HG03108 (cell line): Measurements from ENCODE around the gene FXR2.

Experiments
- ATAC-seq: cut with Tn5 transposase; IDR thresholded peaks from one replicate; pipeline ENCODE4 v1.9.1; 2021; ENCODE audit warnings: moderate library complexity; ENCODE audit not compliant: unreplicated experiment

FXR2 gene

GRCh38 chr17:7573324-7574080, 41.2 kb downstream of the FXR2 start:
- no peak for ATAC-seq

- peak; percentile 93 for ATAC-seq
Measured at GRCh38 chr17:7572588-7573323, 41.9 kb downstream of the FXR2 start.

- no peak for ATAC-seq
Measured at GRCh38 chr17:7572338-7572587, 42.4 kb downstream of the FXR2 start.

- no peak for ATAC-seq
Measured at GRCh38 chr17:7570351-7570750, 44.3 kb downstream of the FXR2 start.

GRCh38 chr17:7569571-7569970, 45.1 kb downstream of the FXR2 start:
- no peak for ATAC-seq

GRCh38 chr17:7563115-7563869, 51.4 kb downstream of the FXR2 start:
- no peak for ATAC-seq

GRCh38 chr17:7562208-7562605, 52.5 kb downstream of the FXR2 start:
- ATAC-seq: no peak

GRCh38 chr17:7561589-7562207, 53.0 kb downstream of the FXR2 start, which contains the start of gene SENP3:
Gene SENP3 (plus strand): TSS chr17:7561919. CDS start chr17:7563077, 1,158 bp downstream.
- peak; percentile 39 for ATAC-seq

- peak; percentile 48 for ATAC-seq
Measured at GRCh38 chr17:7561028-7561575, 53.6 kb downstream of the FXR2 start.

GRCh38 chr17:7560172-7561027, 54.3 kb downstream of the FXR2 start:
- ATAC-seq: no peak

- ATAC-seq: no peak
Measured at GRCh38 chr17:7559320-7560171, 55.2 kb downstream of the FXR2 start.

- no peak for ATAC-seq
Measured at GRCh38 chr17:7558544-7559319, 56.0 kb downstream of the FXR2 start, which contains the start of gene TNFSF13. Gene TNFSF13 (plus strand): TSS chr17:7558750. CDS start chr17:7559040, 290 bp downstream.

GRCh38 chr17:7557775-7558543, 56.7 kb downstream of the FXR2 start:
- peak; percentile 41 for ATAC-seq

- no peak for ATAC-seq
Measured at GRCh38 chr17:7557147-7557764, 57.4 kb downstream of the FXR2 start.

GRCh38 chr17:7556627-7557026, 58.1 kb downstream of the FXR2 start:
- no peak for ATAC-seq

- ATAC-seq: no peak
Measured at GRCh38 chr17:7555320-7555948, 59.3 kb downstream of the FXR2 start.

GRCh38 chr17:7553356-7553755, 61.3 kb downstream of the FXR2 start:
- ATAC-seq: no peak
